Astrocyte of the cerebellum (primary cell): Measurements from ENCODE around the gene EVL.

Source experiments
- DNase-seq: peaks from one replicate; pipeline ENCODE4 v3.0.0-alpha.2; 2011; ENCODE audit warnings: low read depth
- H3K4me3 ChIP-seq: 2 replicates; pipeline ENCODE4 v1.5.1; 2011; ENCODE audit warnings: mild to moderate bottlenecking, low read depth, low read length, moderate library complexity
- CTCF ChIP-seq: IDR thresholded peaks from 2 replicates; pipeline ENCODE4 v1.5.1; 2012; ENCODE audit warnings: low read length, low read depth, moderate library complexity, mild to moderate bottlenecking; ENCODE audit errors: missing control alignments
- in situ Hi-C: cut with HindIII; loops from 2 replicates; pipeline ENCODE4 v1.10.0; 2017; ENCODE audit warnings: low sequenced_read_pairs

EVL gene

DNA sequence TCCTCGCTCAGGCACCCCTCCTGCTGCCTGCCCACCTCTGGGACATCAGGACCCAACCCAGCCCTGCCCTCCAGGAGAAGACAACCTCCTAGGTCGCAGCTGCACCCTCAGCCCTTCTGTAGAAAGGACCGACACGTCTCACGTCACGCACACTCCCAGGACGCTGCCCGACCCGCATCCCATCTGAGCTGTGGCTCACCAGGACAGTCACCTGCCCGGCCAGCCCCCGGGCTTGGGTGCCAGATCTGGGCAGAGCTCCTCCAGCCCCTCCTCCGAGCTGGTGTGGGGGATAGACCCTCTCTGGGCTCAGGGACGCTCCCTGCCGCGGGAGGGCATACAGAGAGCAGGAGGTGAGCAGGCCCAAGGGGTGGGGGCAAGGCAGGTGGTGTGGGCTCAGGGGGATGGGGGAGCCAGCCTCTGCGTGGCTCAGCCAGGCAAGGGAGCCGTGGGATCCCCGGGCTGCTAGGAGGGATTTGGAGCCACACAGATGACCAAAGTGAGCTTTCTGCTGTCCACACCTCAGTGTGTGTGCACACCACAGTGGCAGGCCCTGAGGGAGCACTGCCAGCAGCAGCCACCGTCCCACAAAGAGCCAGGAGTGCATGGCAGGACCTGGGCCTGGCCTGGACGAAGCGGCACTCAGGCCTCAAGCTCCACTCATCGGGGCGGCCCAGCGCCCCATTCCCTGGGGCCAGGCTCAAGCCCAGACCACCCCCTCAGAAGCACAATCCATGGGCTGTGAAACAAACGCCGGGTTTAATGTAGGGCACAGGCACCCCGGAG is 80.7 kb downstream of the EVL start:
- TF ChIP-seq CTCF = no peak
- DNase-seq = no peak
- H3K4me3 ChIP-seq = no peak overlapping the region
- in situ Hi-C loops = no loop called here

DNA sequence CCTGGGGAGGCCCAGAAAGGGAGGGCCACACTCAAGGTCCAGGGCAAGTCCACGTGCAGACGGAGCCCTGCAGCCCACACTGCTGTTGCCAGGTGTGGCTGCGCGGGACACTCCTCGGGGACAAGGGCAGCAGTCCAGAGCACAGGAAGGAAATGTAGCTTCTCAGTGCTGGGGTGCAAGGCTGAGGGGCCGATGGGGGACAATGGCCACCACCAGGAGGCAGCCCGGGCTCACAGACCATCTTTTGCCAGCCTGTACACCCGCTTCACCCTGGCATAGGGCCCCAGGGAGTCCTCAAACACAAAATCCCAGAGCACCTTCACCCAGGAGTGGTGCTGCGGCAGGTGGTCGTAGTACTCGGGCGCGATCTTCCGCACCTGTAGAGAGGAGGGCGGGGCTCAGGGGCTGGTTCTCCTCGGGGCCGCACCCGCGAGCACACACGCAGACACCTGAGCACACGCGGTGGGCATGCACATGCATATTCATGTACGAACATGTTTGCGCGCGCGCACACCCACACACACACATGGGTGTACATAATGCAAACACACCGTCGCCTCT is 81.4 kb downstream of the EVL start:
- no peak overlapping the region for H3K4me3 ChIP-seq
- TF ChIP-seq CTCF = no peak
- in situ Hi-C loops = no loop called here
- no peak for DNase-seq

DNA sequence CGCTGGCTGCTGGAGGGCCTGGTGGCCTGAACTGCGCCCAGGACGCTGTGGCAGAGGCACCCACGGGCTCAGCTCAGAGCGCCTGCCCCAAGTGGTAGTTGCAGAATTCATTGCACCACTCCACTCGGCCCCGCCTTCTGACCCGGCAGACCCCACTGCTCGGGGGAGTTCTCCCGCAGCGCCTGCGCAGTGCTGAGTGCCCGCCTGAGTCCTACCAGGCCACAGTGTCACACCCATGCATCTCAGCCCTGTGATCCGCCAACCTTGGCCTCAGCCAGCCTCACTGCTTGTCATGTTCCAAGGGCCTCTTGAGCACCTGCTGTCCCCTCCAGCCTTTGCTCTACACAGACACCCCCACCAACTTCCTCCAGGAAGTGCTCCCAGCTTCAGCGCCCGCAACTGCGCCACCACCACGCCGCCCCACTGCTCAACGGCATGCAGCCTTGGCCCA is 82.0 kb downstream of the EVL start:
- DNase-seq = no peak
- no peak overlapping the region for H3K4me3 ChIP-seq
- in situ Hi-C loops = no loop called here
- no peak for TF ChIP-seq CTCF

GRCh38 chr14:100147691-100148464 is 82.7 kb downstream of the EVL start:
- DNase-seq = no peak
- no peak for TF ChIP-seq CTCF
- in situ Hi-C loops = no loop called here
- H3K4me3 ChIP-seq = no peak overlapping the region

DNA sequence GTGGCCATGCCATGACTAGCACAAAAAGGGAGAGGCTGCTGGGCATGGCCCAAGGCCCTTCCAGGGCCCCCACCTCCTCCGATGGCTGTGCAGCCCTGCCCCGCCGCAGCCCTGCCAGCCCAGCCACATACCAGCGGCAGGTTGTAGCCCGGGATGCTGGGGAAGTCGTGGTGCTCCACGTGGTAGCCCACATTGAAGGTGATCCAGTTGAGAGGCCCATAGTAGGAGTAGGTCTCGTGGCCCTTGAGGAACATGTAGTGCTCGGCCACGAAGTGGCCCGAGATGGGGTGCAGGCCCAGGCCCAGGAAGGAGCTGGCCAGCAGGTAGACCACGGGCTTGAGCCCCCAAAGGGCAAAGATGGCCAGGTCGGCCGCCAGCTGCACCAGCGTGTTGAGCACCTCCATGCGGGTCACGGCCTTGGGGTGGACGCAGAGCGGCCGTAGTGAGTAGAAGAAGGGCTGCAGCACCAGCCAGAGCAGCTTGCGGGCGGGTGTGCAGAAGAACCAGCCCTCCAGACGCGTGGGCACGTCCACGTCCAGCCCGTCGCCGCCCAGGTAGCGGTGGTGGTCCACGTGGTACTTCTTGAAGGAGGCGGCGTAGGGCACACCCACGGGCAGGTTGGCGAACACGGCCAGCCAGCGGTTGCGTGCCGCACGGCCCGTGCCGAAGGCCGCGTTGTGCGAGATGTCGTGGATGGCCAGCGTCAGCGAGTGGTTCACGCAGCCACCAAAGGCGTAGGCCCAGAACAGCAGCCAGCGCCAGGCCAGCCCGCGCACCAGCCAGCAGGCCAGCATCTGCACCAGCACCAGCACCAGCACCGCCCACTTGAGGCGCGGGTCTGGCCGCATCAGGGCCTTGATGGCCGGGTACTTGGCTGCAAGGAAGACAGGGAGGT is 83.9 kb downstream of the EVL start:
- no peak for TF ChIP-seq CTCF
- no peak overlapping the region for H3K4me3 ChIP-seq
- DNase-seq = no peak
- in situ Hi-C loops = no loop called here
